ENCODE measurements around the gene ATG3.
A peak's percentile ranks its signal among the peaks of the same experiment; 100 is the strongest.
"Not testable (repeated sequence)": the region's sequence is repeated elsewhere in the genome, so short reads cannot be mapped to it uniquely, and the experiment has no call there.

The ATG3 gene

GRCh38 chr3:112519424-112520001 lies 42.2 kb downstream of the ATG3 start:
- Histone ChIP-seq H3K4me1 (ENCODE audit: insufficient read depth, low read length) (no peaks in the 10 kb centered on the region; the same call in 1 of the 2 replicates), H3K9me3 (ENCODE audit: insufficient read depth, low read depth, low read length) (no peaks in the 10 kb centered on the region; the same call in 1 of the 2 replicates), H3K4me3 (ENCODE audit: low read length) (no peak overlapping the region), H3K27me3 (ENCODE audit: insufficient read depth, low read length) (no peaks in the 10 kb centered on the region), H3K9ac (ENCODE audit: low read depth, low read length) (no peak overlapping the region), H3K36me3 (ENCODE audit: insufficient read depth, low read length) (no peaks in the 10 kb centered on the region), H3K27ac (ENCODE audit: low read depth, low read length) (no peak overlapping the region)
- 93% methylated on average over 2 of the region's 2 CpGs for WGBS

- not testable (repeated sequence) for H3K27ac ChIP-seq (ENCODE audit: low read depth, low read length); H3K4me1 ChIP-seq (ENCODE audit: insufficient read depth, low read length); H3K9me3 ChIP-seq (ENCODE audit: insufficient read depth, low read depth, low read length); H3K9ac ChIP-seq (ENCODE audit: low read depth, low read length); H3K36me3 ChIP-seq (ENCODE audit: insufficient read depth, low read length); H3K4me3 ChIP-seq (ENCODE audit: low read length); H3K27me3 ChIP-seq (ENCODE audit: insufficient read depth, low read length)
- 74% methylated on average over 3 of the region's 3 CpGs for WGBS
Measured at GRCh38 chr3:112518970-112519369, 42.8 kb downstream of the ATG3 start.

- 73% methylated on average over 1 of the region's 2 CpGs for WGBS
- Histone ChIP-seq H3K9ac (ENCODE audit: low read depth, low read length) (no peak overlapping the region), H3K4me1 (ENCODE audit: insufficient read depth, low read length) (no peaks in the 10 kb centered on the region; the same call in 1 of the 2 replicates), H3K27ac (ENCODE audit: low read depth, low read length) (no peak overlapping the region), H3K4me3 (ENCODE audit: low read length) (no peak overlapping the region), H3K36me3 (ENCODE audit: insufficient read depth, low read length) (no peaks in the 10 kb centered on the region; the same call in 1 of the 2 replicates), H3K9me3 (ENCODE audit: insufficient read depth, low read depth, low read length) (peaks cover 44% of the 10 kb centered on the region), H3K27me3 (ENCODE audit: insufficient read depth, low read length) (no peaks in the 10 kb centered on the region)
Measured at GRCh38 chr3:112514527-112515128, 47.1 kb downstream of the ATG3 start.

- Histone ChIP-seq H3K27me3 (ENCODE audit: insufficient read depth, low read length) (no peaks in the 10 kb centered on the region), H3K9me3 (ENCODE audit: insufficient read depth, low read depth, low read length) (peaks cover 45% of the 10 kb centered on the region), H3K9ac (ENCODE audit: low read depth, low read length) (no peak overlapping the region), H3K27ac (ENCODE audit: low read depth, low read length) (no peak overlapping the region), H3K4me3 (ENCODE audit: low read length) (0 out of 2 replicates have a peak overlapping the region, but pooled peaks have one; percentile 16), H3K4me1 (ENCODE audit: insufficient read depth, low read length) (no peaks in the 10 kb centered on the region; the same call in 1 of the 2 replicates), H3K36me3 (ENCODE audit: insufficient read depth, low read length) (no peaks in the 10 kb centered on the region; the same call in 1 of the 2 replicates)
Measured at GRCh38 chr3:112512320-112512719, 49.4 kb downstream of the ATG3 start.

DNA sequence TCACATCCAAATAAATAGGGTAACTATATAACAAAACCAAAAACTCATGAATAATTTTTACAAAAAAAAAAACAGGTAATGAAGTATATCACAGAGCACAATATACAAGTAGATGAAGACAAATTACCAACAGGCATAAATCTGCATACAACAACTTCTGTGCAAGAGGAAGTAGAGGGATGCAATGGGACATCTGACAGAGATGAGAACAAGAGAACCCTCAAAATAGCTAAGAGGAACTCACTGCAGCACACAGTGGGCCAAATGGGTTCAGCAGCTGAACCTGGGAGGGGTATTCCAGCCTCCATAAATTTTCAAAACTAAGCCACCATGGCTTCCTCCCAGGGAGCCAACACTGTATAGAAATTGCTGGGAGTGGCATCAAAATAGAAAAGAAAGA lies 52.9 kb downstream of the ATG3 start:
- H3K9ac ChIP-seq (ENCODE audit: low read depth, low read length): no peak overlapping the region
- no peak overlapping the region for H3K4me3 ChIP-seq (ENCODE audit: low read length)
- no peaks in the 10 kb centered on the region; the same call in 1 of the 2 replicates for H3K36me3 ChIP-seq (ENCODE audit: insufficient read depth, low read length)
- no peak overlapping the region for H3K27ac ChIP-seq (ENCODE audit: low read depth, low read length)
- peaks cover 44% of the 10 kb centered on the region for H3K9me3 ChIP-seq (ENCODE audit: insufficient read depth, low read depth, low read length)
- H3K4me1 ChIP-seq (ENCODE audit: insufficient read depth, low read length): no peaks in the 10 kb centered on the region; the same call in 1 of the 2 replicates
- no peaks in the 10 kb centered on the region for H3K27me3 ChIP-seq (ENCODE audit: insufficient read depth, low read length)

DNA sequence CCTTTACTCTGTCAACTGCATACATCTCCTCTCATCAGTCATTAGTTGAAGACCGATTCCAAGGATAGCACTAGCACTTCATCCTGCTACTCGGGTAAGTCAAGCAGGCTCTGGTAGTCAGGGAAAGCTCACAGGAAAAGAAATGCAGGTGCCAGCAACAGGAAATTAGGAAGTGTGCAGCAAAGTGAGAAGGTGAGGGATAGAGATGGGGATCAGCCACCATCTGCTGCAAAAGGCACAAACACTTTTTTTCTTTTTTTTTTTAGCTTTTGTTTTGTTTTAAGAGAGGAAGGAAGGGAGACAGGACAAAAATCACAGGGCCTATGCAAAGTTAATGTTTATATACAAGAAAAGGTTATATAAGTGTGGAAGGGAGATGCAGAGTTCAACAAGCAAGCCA lies 53.5 kb downstream of the ATG3 start:
- Histone ChIP-seq H3K9ac (ENCODE audit: low read depth, low read length) (no peak overlapping the region), H3K27ac (ENCODE audit: low read depth, low read length) (no peak overlapping the region), H3K4me1 (ENCODE audit: insufficient read depth, low read length) (peaks cover 1% of the 10 kb centered on the region; the same call in 1 of the 2 replicates)

GRCh38 chr3:112505907-112506306 lies 55.9 kb downstream of the ATG3 start:
- H3K9ac ChIP-seq (ENCODE audit: low read depth, low read length): no peak overlapping the region

More for the DNA sequence above, 53.5 kb downstream of the ATG3 start:
- Histone ChIP-seq H3K4me3 (ENCODE audit: low read length) (no peak overlapping the region), H3K9me3 (ENCODE audit: insufficient read depth, low read depth, low read length) (peaks cover 38% of the 10 kb centered on the region), H3K36me3 (ENCODE audit: insufficient read depth, low read length) (no peaks in the 10 kb centered on the region; the same call in 1 of the 2 replicates), H3K27me3 (ENCODE audit: insufficient read depth, low read length) (no peaks in the 10 kb centered on the region)
- 96% methylated on average over 2 of the region's 2 CpGs for WGBS

GRCh38 chr3:112504123-112504522 lies 57.6 kb downstream of the ATG3 start:
- Histone ChIP-seq H3K9me3 (ENCODE audit: insufficient read depth, low read depth, low read length) (no peaks in the 10 kb centered on the region), H3K27ac (ENCODE audit: low read depth, low read length) (no peak overlapping the region), H3K4me1 (ENCODE audit: insufficient read depth, low read length) (peaks cover 3% of the 10 kb centered on the region; the same call in 1 of the 2 replicates), H3K9ac (ENCODE audit: low read depth, low read length) (no peak overlapping the region), H3K36me3 (ENCODE audit: insufficient read depth, low read length) (no peaks in the 10 kb centered on the region), H3K4me3 (ENCODE audit: low read length) (no peak overlapping the region), H3K27me3 (ENCODE audit: insufficient read depth, low read length) (no peaks in the 10 kb centered on the region)
- WGBS: 93% methylated on average over 3 of the region's 3 CpGs

More at GRCh38 chr3:112505907-112506306, 55.9 kb downstream of the ATG3 start:
- Histone ChIP-seq H3K9me3 (ENCODE audit: insufficient read depth, low read depth, low read length) (peaks cover 15% of the 10 kb centered on the region), H3K4me1 (ENCODE audit: insufficient read depth, low read length) (peaks cover 3% of the 10 kb centered on the region; the same call in 1 of the 2 replicates), H3K4me3 (ENCODE audit: low read length) (no peak overlapping the region), H3K27me3 (ENCODE audit: insufficient read depth, low read length) (no peaks in the 10 kb centered on the region), H3K27ac (ENCODE audit: low read depth, low read length) (no peak overlapping the region), H3K36me3 (ENCODE audit: insufficient read depth, low read length) (no peaks in the 10 kb centered on the region; the same call in 1 of the 2 replicates)
- 40% methylated on average over 2 of the region's 2 CpGs for WGBS

DNA sequence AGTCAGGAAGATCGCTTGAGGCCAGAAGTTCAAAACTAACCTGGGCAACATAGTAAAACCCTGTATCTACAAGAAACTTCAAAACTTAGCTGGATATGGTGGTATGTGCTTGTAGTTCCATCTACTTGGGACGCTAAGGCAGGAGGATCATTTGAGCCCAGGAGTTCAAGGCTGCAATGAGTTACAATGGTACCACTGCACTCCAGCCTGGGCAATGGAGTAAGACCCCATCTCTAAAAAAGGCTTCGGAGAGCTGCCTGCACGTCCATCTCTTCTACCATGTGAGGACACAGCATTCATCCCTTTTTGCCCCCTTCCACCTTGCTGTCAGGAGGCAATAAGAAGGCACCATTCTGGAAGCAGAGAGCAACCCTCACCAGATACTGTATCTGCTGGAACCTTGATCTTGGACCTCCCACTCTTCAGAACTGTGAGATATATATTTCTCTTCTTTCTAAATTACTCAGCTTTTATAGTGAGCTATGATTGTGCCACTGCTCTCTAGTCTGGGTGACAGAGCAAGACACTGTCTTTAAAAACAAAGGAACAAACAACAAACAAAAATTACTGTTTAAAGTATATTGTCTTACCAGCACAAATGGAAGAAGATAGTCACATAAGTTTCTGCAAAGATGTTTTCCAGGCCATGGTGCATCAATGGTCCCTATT lies 58.3 kb downstream of the ATG3 start:
- WGBS: 96% methylated on average over 4 of the region's 4 CpGs
- Histone ChIP-seq H3K27me3 (ENCODE audit: insufficient read depth, low read length) (no peaks in the 10 kb centered on the region), H3K27ac (ENCODE audit: low read depth, low read length) (no peak overlapping the region), H3K4me1 (ENCODE audit: insufficient read depth, low read length) (peaks cover 3% of the 10 kb centered on the region; the same call in 1 of the 2 replicates), H3K4me3 (ENCODE audit: low read length) (no peak overlapping the region), H3K9ac (ENCODE audit: low read depth, low read length) (no peak overlapping the region), H3K9me3 (ENCODE audit: insufficient read depth, low read depth, low read length) (no peaks in the 10 kb centered on the region), H3K36me3 (ENCODE audit: insufficient read depth, low read length) (no peaks in the 10 kb centered on the region)

DNA sequence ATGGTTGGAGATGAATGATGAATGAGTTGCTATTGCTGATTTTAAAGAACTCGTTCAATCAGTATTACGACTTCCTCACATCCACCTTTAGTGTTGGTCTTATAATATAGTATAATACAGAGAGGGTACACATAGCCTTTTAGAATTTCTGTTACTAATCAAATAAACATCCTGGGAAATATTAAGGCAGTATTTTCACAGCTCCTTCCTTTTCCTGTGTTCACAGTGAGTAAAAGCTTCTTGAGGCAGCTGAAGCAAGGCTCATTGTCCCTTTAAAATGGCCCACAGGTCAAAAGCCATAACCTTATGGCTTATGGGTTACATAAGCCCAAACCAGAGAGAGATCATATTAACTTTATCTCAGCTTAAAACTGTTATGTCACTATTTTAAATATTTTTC lies 61.1 kb downstream of the ATG3 start:
- no CpG with 5 or more reads among the region's 2 CpGs for WGBS
- no peak overlapping the region for H3K9ac ChIP-seq (ENCODE audit: low read depth, low read length)
- no peak overlapping the region for H3K4me3 ChIP-seq (ENCODE audit: low read length)
- H3K4me1 ChIP-seq (ENCODE audit: insufficient read depth, low read length): peaks cover 3% of the 10 kb centered on the region; the same call in 1 of the 2 replicates
- no peaks in the 10 kb centered on the region for H3K36me3 ChIP-seq (ENCODE audit: insufficient read depth, low read length)
- no peaks in the 10 kb centered on the region for H3K9me3 ChIP-seq (ENCODE audit: insufficient read depth, low read depth, low read length)
- no peaks in the 10 kb centered on the region for H3K27me3 ChIP-seq (ENCODE audit: insufficient read depth, low read length)
- H3K27ac ChIP-seq (ENCODE audit: low read depth, low read length): no peak overlapping the region

Data from HUES64 (cell line).